ENCODE data around the gene ATP6V1B1.

ATP6V1B1 gene

GRCh38 chr2:70990216-70990615 is 54.5 kb downstream of the ATP6V1B1 start:
- Histone ChIP-seq H3K9me3 (ENCODE audit: control insufficient read depth, insufficient read depth, low read length) (no peaks in the 10 kb centered on the region), H4K20me1 (ENCODE audit: control insufficient read depth, insufficient read depth, low read depth, low read length) (peaks cover 9% of the 10 kb centered on the region), H3K4me3 (ENCODE audit: low read length) (no peak overlapping the region), H3K79me2 (ENCODE audit: control insufficient read depth, low read length) (peaks cover 38% of the 10 kb centered on the region), H3K4me1 (ENCODE audit: control insufficient read depth, low read length) (peaks cover 20% of the 10 kb centered on the region), H3F3A (ENCODE audit: control insufficient read depth, insufficient read depth) (no peaks in the 10 kb centered on the region), H3K27me3 (ENCODE audit: control insufficient read depth, low read length) (no peaks in the 10 kb centered on the region), H3K9me2 (replicated peaks; ENCODE audit: control insufficient read depth, low read length) (no peaks in the 10 kb centered on the region), H3K27ac (ENCODE audit: low read depth, low read length) (no peak overlapping the region), H3K36me3 (ENCODE audit: control insufficient read depth, low read length) (peaks cover 76% of the 10 kb centered on the region), H3K4me2 (ENCODE audit: low read length) (no peak overlapping the region)
- TF ChIP-seq CTCF (IDR thresholded peaks at IDR 0.05; ENCODE audit: low read depth, low read length, poor library complexity, severe bottlenecking) (no peak), EZH2phosphoT487 (IDR thresholded peaks at IDR 0.05; ENCODE audit: borderline replicate concordance, low read length) (no peak)

- Histone ChIP-seq H3K36me3 (ENCODE audit: control insufficient read depth, low read length) (peaks cover 66% of the 10 kb centered on the region), H3K27me3 (ENCODE audit: control insufficient read depth, low read length) (no peaks in the 10 kb centered on the region), H3K4me1 (ENCODE audit: control insufficient read depth, low read length) (peaks cover 21% of the 10 kb centered on the region), H3F3A (ENCODE audit: control insufficient read depth, insufficient read depth) (no peaks in the 10 kb centered on the region), H4K20me1 (ENCODE audit: control insufficient read depth, insufficient read depth, low read depth, low read length) (peaks cover 9% of the 10 kb centered on the region), H3K79me2 (ENCODE audit: control insufficient read depth, low read length) (peaks cover 38% of the 10 kb centered on the region), H3K27ac (ENCODE audit: low read depth, low read length) (no peak overlapping the region), H3K9me2 (replicated peaks; ENCODE audit: control insufficient read depth, low read length) (no peaks in the 10 kb centered on the region), H3K9me3 (ENCODE audit: control insufficient read depth, insufficient read depth, low read length) (no peaks in the 10 kb centered on the region), H3K4me3 (ENCODE audit: low read length) (no peak overlapping the region), H3K4me2 (ENCODE audit: low read length) (no peak overlapping the region)
- TF ChIP-seq EZH2phosphoT487 (IDR thresholded peaks at IDR 0.05; ENCODE audit: borderline replicate concordance, low read length) (no peak), CTCF (IDR thresholded peaks at IDR 0.05; ENCODE audit: low read depth, low read length, poor library complexity, severe bottlenecking) (no peak)
These were observed 55.4 kb downstream of the ATP6V1B1 start for GRCh38 chr2:70991142-70991541.

DNA sequence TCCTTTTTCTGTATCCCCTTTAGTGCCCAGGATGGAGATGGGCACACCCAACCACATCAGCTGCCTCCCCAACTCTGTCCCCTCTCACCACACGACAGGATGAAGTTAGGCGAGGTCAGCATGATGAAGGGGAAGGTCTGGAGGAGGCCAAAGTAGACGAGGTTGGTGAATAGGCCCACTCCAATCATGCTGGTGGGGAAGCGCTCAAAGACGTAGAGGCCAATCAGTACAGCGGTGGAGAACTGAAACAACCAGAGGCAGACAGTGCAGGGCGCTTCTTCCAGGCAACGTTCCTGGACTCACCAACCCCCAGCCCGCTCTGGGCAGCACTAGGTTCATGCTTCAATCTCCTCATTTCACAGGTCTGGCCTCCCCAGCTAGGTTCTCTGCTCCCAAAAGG is 56.0 kb downstream of the ATP6V1B1 start:
- H3K36me3 ChIP-seq (ENCODE audit: control insufficient read depth, low read length): peaks cover 60% of the 10 kb centered on the region
- H3K27me3 ChIP-seq (ENCODE audit: control insufficient read depth, low read length): no peaks in the 10 kb centered on the region
- no peak overlapping the region for H3K4me3 ChIP-seq (ENCODE audit: low read length)
- no peak overlapping the region for H3K4me2 ChIP-seq (ENCODE audit: low read length)
- no peaks in the 10 kb centered on the region for H3K9me2 ChIP-seq (replicated peaks; ENCODE audit: control insufficient read depth, low read length)
- H3F3A ChIP-seq (ENCODE audit: control insufficient read depth, insufficient read depth): no peaks in the 10 kb centered on the region
- H4K20me1 ChIP-seq (ENCODE audit: control insufficient read depth, insufficient read depth, low read depth, low read length): peaks cover 9% of the 10 kb centered on the region
- no peak overlapping the region for H3K27ac ChIP-seq (ENCODE audit: low read depth, low read length)
- H3K79me2 ChIP-seq (ENCODE audit: control insufficient read depth, low read length): peaks cover 38% of the 10 kb centered on the region
- H3K4me1 ChIP-seq (ENCODE audit: control insufficient read depth, low read length): peaks cover 21% of the 10 kb centered on the region
- TF ChIP-seq CTCF (IDR thresholded peaks at IDR 0.05; ENCODE audit: low read depth, low read length, poor library complexity, severe bottlenecking) (no peak), EZH2phosphoT487 (IDR thresholded peaks at IDR 0.05; ENCODE audit: borderline replicate concordance, low read length) (no peak)
- no peaks in the 10 kb centered on the region for H3K9me3 ChIP-seq (ENCODE audit: control insufficient read depth, insufficient read depth, low read length)

Data from DOHH2 (cell line).